ENCODE data around the gene EXOSC7. TPM values are rescaled to one million over a fixed set of nuclear protein-coding genes. Genes with fewer than 3 reads are reported as not detected.

Gene EXOSC7
- total and polyA plus RNA-seq, 10 of the 15 experiments (the other 5 are each of a cell fraction or from before 2014, with no cell fraction given), result 58.0 to 193 (median 82.9) TPM

DNA sequence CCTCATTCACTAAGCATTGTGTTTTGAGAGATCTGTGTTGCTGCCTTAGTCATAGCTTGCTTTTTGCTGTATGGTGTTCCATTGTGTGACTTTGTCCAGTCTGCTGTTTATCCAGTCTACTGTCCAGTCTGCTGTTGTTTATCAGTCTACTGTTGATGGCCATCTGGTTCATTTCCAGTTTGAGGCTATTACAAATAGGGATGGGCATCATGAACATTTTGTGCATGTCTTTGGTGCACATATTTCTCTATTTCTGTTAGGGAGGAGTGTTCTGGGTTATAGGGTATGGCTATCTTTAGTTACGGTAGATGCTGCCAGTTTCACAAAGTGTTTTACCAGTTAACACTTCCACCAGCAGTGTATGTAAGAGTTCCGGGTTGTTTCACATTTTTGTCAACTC lies 27.8 kb downstream of the EXOSC7 start:
- ChIA-PET RAD21 (ENCODE audit: unreplicated experiment) (no interaction called here), CTCF (interaction anchor here (1.5 kb wide), 1 partner anchor 15 kb away, joined by 4 read pairs; no protein-coding TSS in a partner anchor)

More for the DNA sequence above, 27.8 kb downstream of the EXOSC7 start:
- H3K27me3 ChIP-seq (replicated peaks in 1 of 2; ENCODE audit: control insufficient read depth in 2 of 2, insufficient read depth in 2 of 2, low read length in 1 of 2), result no peaks in the 10 kb centered on the region
- H3K4me2 ChIP-seq (ENCODE audit: control insufficient read depth, insufficient read depth), result no peak overlapping the region
- TF ChIP-seq GABPA (IDR thresholded peaks at IDR 0.05; ENCODE audit: low read depth), result no peak
- no peak for TF ChIP-seq HDAC6 (IDR thresholded peaks at IDR 0.05; ENCODE audit: unreplicated experiment)
- no peak for TF ChIP-seq YY1 (IDR thresholded peaks at IDR 0.05; ENCODE audit: low read depth, low read length)
- no peak for TF ChIP-seq IKZF2 (IDR thresholded peaks at IDR 0.05)
- no peak for TF ChIP-seq NFXL1 (IDR thresholded peaks at IDR 0.05; ENCODE audit: borderline replicate concordance)
- no peak for TF ChIP-seq BRCA1 (IDR thresholded peaks at IDR 0.05; ENCODE audit: low read depth, low read length)
- TF ChIP-seq MEF2B (IDR thresholded peaks at IDR 0.05; ENCODE audit: partially characterized antibody, poor library complexity, severe bottlenecking), result no peak
- TF ChIP-seq, protein P1, sequence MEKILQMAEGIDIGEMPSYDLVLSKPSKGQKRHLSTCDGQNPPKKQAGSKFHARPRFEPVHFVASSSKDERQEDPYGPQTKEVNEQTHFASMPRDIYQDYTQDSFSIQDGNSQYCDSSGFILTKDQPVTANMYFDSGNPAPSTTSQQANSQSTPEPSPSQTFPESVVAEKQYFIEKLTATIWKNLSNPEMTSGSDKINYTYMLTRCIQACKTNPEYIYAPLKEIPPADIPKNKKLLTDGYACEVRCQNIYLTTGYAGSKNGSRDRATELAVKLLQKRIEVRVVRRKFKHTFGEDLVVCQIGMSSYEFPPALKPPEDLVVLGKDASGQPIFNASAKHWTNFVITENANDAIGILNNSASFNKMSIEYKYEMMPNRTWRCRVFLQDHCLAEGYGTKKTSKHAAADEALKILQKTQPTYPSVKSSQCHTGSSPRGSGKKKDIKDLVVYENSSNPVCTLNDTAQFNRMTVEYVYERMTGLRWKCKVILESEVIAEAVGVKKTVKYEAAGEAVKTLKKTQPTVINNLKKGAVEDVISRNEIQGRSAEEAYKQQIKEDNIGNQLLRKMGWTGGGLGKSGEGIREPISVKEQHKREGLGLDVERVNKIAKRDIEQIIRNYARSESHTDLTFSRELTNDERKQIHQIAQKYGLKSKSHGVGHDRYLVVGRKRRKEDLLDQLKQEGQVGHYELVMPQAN (conservative IDR thresholded peaks at IDR 0.05), result no peak
- TF ChIP-seq PML (IDR thresholded peaks at IDR 0.05; ENCODE audit: low read length), result no peak
- no peak for TF ChIP-seq POU2F2 (IDR thresholded peaks at IDR 0.05; ENCODE audit: borderline replicate concordance, low read depth, low read length)
- TF ChIP-seq RBBP5 (conservative IDR thresholded peaks at IDR 0.05), result no peak
- TF ChIP-seq, protein P2, sequence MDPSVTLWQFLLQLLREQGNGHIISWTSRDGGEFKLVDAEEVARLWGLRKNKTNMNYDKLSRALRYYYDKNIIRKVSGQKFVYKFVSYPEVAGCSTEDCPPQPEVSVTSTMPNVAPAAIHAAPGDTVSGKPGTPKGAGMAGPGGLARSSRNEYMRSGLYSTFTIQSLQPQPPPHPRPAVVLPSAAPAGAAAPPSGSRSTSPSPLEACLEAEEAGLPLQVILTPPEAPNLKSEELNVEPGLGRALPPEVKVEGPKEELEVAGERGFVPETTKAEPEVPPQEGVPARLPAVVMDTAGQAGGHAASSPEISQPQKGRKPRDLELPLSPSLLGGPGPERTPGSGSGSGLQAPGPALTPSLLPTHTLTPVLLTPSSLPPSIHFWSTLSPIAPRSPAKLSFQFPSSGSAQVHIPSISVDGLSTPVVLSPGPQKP (IDR thresholded peaks at IDR 0.05; ENCODE audit: low read depth, low read length), result no peak
- no peak for TF ChIP-seq CBX3 (IDR thresholded peaks at IDR 0.05; ENCODE audit: borderline replicate concordance, low read depth)
- no peak for TF ChIP-seq IRF4 (IDR thresholded peaks at IDR 0.05; ENCODE audit: low read depth, low read length)
- no peak for TF ChIP-seq CREM (IDR thresholded peaks at IDR 0.05; ENCODE audit: low read depth)
- TF ChIP-seq IKZF1 (conservative IDR thresholded peaks at IDR 0.05), result no peak
- TF ChIP-seq MYB (IDR thresholded peaks at IDR 0.05; ENCODE audit: borderline replicate concordance, low read depth, low read length), result no peak
- TF ChIP-seq PAX8 (IDR thresholded peaks at IDR 0.05), result no peak
- H3K9me3 ChIP-seq (replicated peaks; ENCODE audit: control insufficient read depth, insufficient read depth, low read length), result no peaks in the 10 kb centered on the region
- DNase-seq (ENCODE audit: low read depth, low spot score), result no peak
- H3K4me1 ChIP-seq (ENCODE audit: control insufficient read depth, insufficient read depth, low read length), result no peaks in the 10 kb centered on the region
- no peak overlapping the region for H2AFZ ChIP-seq (ENCODE audit: control insufficient read depth, low read depth, low read length)
- ChIA-PET SMC1A (ENCODE audit: uncharacterized antibody, unreplicated experiment) (interaction anchor here (1.7 kb wide), 1 partner anchor 8 kb away, joined by 7 read pairs; no protein-coding TSS in a partner anchor), POLR2A (no interaction called here)
- intact Hi-C loops (cut with micrococcal nuclease; ENCODE audit: unreplicated experiment) (no loop called here), in situ Hi-C loops (cut with MboI) (no loop called here)
- FAIRE-seq, result no peak
- no peaks in the 10 kb centered on the region for H3K79me2 ChIP-seq (ENCODE audit: control insufficient read depth, insufficient read depth, low read length)
- H3K36me3 ChIP-seq (ENCODE audit: control insufficient read depth in 2 of 2, insufficient read depth in 2 of 2, low read length in 1 of 2), result peaks cover 22 to 37% of the 10 kb centered on the region in 2 experiments
- WGBS (ENCODE audit: insufficient coverage, insufficient replicate concordance, low lambda C conversion rate, missing lambda C conversion rate), result 98% methylated on average over 2 of the region's 2 CpGs
- BruUV-seq (replicated peaks), result no TSS peak
- ATAC-seq, result no peak
- no peaks in the 10 kb centered on the region for H4K20me1 ChIP-seq (ENCODE audit: control insufficient read depth, insufficient read depth)
- no peak overlapping the region for H3K27ac ChIP-seq (ENCODE audit: control insufficient read depth, insufficient read depth)
- no peak overlapping the region for H3K9ac ChIP-seq (ENCODE audit: control insufficient read depth, insufficient read depth, low read length)
- no peak overlapping the region for H3K4me3 ChIP-seq

All from GM12878 (cell line).